Measurements from ENCODE around the gene DCHS1. TPM values are rescaled to one million over a fixed set of nuclear protein-coding genes. Genes with fewer than 3 reads are reported as not detected.

Gene DCHS1
- total and polyA plus RNA-seq, 2 of the 13 experiments (the other 11 are each of a cell fraction or from before 2014, with no cell fraction given): under 0.01 to 0.03 TPM

- TF ChIP-seq, protein P1, sequence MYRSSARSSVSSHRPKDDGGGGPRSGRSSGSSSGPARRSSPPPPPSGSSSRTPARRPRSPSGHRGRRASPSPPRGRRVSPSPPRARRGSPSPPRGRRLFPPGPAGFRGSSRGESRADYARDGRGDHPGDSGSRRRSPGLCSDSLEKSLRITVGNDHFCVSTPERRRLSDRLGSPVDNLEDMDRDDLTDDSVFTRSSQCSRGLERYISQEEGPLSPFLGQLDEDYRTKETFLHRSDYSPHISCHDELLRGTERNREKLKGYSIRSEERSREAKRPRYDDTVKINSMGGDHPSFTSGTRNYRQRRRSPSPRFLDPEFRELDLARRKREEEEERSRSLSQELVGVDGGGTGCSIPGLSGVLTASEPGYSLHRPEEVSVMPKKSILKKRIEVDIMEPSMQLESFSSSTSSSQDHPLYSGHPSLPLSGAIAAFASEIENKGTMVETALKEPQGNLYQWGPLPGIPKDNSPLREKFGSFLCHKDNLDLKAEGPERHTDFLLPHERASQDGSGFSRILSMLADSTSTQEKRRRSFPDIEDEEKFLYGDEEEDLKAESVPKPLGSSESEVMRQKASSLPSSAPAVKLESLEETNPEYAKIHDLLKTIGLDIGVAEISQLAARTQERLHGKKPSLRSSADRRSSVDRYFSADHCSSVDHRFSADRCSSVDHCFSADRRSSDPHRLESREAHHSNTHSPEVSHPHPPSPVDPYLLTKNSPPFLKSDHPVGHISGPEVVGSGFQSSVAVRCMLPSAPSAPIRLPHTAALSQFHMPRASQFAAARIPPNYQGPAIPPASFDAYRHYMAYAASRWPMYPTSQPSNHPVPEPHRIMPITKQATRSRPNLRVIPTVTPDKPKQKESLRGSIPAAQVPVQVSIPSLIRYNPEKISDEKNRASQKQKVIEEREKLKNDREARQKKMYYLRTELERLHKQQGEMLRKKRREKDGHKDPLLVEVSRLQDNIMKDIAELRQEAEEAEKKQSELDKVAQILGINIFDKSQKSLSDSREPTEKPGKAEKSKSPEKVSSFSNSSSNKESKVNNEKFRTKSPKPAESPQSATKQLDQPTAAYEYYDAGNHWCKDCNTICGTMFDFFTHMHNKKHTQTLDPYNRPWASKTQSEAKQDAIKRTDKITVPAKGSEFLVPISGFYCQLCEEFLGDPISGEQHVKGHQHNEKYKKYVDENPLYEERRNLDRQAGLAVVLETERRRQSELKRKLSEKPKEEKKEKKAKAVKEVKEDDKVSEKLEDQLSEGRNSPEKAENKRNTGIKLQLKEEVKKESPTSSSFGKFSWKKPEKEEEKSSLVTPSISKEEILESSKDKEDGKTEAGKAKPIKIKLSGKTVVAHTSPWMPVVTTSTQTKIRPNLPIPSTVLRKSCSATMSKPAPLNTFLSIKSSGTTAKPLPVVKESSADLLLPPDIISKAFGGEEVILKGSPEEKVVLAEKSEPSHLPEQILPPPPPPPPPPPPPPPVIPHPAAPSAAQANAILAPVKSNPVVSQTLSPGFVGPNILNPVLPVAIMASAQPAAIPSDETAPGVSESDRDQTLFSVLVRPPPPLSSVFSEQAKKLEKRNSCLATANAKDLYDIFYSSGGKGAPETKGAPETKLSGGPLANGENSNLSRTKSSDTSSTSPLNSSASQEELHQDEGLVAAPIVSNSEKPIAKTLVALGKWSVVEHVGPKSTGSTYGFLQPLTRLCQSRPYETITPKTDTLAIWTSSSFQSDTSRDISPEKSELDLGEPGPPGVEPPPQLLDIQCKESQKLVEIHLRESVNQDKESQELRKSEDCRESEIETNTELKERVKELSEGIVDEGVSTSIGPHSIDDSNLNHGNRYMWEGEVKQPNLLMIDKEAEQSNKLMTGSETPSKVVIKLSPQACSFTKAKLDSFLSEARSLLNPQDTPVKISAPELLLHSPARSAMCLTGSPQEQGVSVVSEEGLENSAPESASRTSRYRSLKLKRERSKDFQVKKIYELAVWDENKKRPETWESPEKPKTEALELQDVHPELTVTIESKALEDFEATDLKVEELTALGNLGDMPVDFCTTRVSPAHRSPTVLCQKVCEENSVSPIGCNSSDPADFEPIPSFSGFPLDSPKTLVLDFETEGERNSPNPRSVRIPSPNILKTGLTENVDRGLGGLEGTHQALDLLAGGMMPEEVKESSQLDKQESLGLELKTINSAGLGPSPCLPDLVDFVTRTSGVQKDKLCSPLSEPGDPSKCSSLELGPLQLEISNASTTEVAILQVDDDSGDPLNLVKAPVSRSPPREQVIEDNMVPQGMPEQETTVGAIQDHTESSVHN (CRISPR knock-in tag; IDR thresholded peaks at IDR 0.05): no peak
- TF ChIP-seq ZNF83 (CRISPR knock-in tag; IDR thresholded peaks at IDR 0.05; ENCODE audit: borderline replicate concordance): no peak
- peak; percentile 27; the same call in 1 of the 2 replicates for TF ChIP-seq NR2C2 (CRISPR knock-in tag; IDR thresholded peaks at IDR 0.05; ENCODE audit: borderline replicate concordance)
- TF ChIP-seq ZNF292 (CRISPR knock-in tag; IDR thresholded peaks at IDR 0.05; ENCODE audit: borderline replicate concordance, low read depth): peak; percentile 66; the same call in 1 of the 2 replicates
- TF ChIP-seq ATRX (CRISPR knock-in tag; IDR thresholded peaks at IDR 0.05; ENCODE audit: borderline replicate concordance): no peak
- no peak for TF ChIP-seq ZNF451 (CRISPR knock-in tag; IDR thresholded peaks at IDR 0.05)
- no peak for TF ChIP-seq CREBL2 (CRISPR knock-in tag; IDR thresholded peaks at IDR 0.05; ENCODE audit: borderline replicate concordance)
- TF ChIP-seq GMEB1 (CRISPR knock-in tag; IDR thresholded peaks at IDR 0.05; ENCODE audit: borderline replicate concordance): no peak
- no peak for TF ChIP-seq SRSF9 (IDR thresholded peaks at IDR 0.05; ENCODE audit: borderline replicate concordance, insufficient read depth, low read depth, low read length, poor library complexity, severe bottlenecking)
- TF ChIP-seq, protein P2, sequence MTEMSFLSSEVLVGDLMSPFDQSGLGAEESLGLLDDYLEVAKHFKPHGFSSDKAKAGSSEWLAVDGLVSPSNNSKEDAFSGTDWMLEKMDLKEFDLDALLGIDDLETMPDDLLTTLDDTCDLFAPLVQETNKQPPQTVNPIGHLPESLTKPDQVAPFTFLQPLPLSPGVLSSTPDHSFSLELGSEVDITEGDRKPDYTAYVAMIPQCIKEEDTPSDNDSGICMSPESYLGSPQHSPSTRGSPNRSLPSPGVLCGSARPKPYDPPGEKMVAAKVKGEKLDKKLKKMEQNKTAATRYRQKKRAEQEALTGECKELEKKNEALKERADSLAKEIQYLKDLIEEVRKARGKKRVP (CRISPR knock-in tag; IDR thresholded peaks at IDR 0.05): no peak
- no peak for TF ChIP-seq KLF11 (CRISPR knock-in tag; IDR thresholded peaks at IDR 0.05)
- no peak for TF ChIP-seq ZNF567 (CRISPR knock-in tag; IDR thresholded peaks at IDR 0.05; ENCODE audit: borderline replicate concordance)
- TF ChIP-seq, protein P3, sequence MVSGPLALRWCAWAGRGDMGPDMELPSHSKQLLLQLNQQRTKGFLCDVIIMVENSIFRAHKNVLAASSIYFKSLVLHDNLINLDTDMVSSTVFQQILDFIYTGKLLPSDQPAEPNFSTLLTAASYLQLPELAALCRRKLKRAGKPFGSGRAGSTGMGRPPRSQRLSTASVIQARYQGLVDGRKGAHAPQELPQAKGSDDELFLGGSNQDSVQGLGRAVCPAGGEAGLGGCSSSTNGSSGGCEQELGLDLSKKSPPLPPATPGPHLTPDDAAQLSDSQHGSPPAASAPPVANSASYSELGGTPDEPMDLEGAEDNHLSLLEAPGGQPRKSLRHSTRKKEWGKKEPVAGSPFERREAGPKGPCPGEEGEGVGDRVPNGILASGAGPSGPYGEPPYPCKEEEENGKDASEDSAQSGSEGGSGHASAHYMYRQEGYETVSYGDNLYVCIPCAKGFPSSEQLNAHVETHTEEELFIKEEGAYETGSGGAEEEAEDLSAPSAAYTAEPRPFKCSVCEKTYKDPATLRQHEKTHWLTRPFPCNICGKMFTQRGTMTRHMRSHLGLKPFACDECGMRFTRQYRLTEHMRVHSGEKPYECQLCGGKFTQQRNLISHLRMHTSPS (CRISPR knock-in tag; IDR thresholded peaks at IDR 0.05; ENCODE audit: low read depth): no peak
- TF ChIP-seq BCL6 (CRISPR knock-in tag; IDR thresholded peaks at IDR 0.05): no peak
These were observed 20.3 kb downstream of the DCHS1 start (continued) for GRCh38 chr11:6635082-6635932.
